HL-60 (cell line): ENCODE data around the gene PIM3.

Experiments
- SPI1 ChIP-seq: IDR thresholded peaks from 2 replicates; pipeline ENCODE4 v1.6.1; 2012; ENCODE audit warnings: low read depth, mild to moderate bottlenecking, borderline replicate concordance
- TF ChIP-seq, protein P1 (sequence below): IDR thresholded peaks from one replicate; pipeline ENCODE4 v1.5.1; 2011; ENCODE audit warnings: low read length, control low read depth, inconsistent platforms; ENCODE audit not compliant: insufficient read depth
- TF ChIP-seq, protein P2 (sequence below): IDR thresholded peaks from 2 replicates; pipeline ENCODE4 v1.6.1; 2012; ENCODE audit warnings: low read depth; ENCODE audit not compliant: insufficient replicate concordance

DNA sequence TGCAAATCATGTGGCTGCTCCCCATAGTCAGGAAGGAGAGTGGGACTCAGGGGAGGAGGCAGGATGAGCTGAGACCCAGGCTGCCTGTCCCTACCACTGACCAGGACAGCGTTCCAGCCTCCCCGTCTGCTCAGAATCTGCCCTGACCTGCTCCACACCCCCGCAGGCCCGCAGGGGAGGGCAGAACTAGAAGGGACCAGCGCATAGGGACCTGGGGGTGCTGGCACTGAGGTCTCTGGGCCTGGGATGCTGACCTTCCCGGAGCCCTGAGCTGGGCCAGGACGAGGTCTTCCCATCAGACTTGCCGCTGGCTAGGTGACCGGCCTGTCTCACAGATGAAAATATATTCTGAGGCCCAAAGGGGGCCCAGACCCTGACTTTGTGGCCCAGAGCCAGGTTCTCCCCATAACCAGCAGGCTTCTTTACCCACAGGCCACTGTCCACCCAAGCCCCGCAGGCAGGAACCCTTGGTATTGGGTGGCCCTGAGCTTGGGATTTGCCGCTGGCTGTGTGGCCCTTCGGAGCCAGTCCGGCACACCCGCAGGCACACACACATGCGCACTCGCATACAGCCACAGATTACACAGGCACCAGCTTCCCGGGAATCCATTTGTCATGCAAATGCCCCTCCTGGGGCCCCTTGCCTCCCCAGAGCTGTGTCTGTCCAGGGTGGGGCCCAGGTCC lies 13.8 kb upstream of the PIM3 start:
- TF ChIP-seq, protein P1, sequence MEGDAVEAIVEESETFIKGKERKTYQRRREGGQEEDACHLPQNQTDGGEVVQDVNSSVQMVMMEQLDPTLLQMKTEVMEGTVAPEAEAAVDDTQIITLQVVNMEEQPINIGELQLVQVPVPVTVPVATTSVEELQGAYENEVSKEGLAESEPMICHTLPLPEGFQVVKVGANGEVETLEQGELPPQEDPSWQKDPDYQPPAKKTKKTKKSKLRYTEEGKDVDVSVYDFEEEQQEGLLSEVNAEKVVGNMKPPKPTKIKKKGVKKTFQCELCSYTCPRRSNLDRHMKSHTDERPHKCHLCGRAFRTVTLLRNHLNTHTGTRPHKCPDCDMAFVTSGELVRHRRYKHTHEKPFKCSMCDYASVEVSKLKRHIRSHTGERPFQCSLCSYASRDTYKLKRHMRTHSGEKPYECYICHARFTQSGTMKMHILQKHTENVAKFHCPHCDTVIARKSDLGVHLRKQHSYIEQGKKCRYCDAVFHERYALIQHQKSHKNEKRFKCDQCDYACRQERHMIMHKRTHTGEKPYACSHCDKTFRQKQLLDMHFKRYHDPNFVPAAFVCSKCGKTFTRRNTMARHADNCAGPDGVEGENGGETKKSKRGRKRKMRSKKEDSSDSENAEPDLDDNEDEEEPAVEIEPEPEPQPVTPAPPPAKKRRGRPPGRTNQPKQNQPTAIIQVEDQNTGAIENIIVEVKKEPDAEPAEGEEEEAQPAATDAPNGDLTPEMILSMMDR, result no peak
- TF ChIP-seq, protein P2, sequence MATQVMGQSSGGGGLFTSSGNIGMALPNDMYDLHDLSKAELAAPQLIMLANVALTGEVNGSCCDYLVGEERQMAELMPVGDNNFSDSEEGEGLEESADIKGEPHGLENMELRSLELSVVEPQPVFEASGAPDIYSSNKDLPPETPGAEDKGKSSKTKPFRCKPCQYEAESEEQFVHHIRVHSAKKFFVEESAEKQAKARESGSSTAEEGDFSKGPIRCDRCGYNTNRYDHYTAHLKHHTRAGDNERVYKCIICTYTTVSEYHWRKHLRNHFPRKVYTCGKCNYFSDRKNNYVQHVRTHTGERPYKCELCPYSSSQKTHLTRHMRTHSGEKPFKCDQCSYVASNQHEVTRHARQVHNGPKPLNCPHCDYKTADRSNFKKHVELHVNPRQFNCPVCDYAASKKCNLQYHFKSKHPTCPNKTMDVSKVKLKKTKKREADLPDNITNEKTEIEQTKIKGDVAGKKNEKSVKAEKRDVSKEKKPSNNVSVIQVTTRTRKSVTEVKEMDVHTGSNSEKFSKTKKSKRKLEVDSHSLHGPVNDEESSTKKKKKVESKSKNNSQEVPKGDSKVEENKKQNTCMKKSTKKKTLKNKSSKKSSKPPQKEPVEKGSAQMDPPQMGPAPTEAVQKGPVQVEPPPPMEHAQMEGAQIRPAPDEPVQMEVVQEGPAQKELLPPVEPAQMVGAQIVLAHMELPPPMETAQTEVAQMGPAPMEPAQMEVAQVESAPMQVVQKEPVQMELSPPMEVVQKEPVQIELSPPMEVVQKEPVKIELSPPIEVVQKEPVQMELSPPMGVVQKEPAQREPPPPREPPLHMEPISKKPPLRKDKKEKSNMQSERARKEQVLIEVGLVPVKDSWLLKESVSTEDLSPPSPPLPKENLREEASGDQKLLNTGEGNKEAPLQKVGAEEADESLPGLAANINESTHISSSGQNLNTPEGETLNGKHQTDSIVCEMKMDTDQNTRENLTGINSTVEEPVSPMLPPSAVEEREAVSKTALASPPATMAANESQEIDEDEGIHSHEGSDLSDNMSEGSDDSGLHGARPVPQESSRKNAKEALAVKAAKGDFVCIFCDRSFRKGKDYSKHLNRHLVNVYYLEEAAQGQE, result no peak
- TF ChIP-seq SPI1, result no peak
